HCT116 (cell line): ENCODE results near the gene SUV39H2. TPM values are rescaled to one million over a fixed set of nuclear protein-coding genes. Genes with fewer than 3 reads are reported as not detected.

Experiments
- ATAC-seq: fragments of 200-7000 bp; cut with Tn5 transposase; 2 replicates; pipeline ENCODE4 v1.9.1; 2020; ENCODE audit warnings: mild to moderate bottlenecking, moderate library complexity
- BruUV-seq: library from RNA; stranded (reverse); fragments of 400-500 nt; replicated peaks from 2 replicates; lab custom pipeline; 2021; lab: Mats Ljungman, UMichigan
- CTCF ChIA-PET: fragments of 300-600 bp; sonication (Branson Sonifier 250); formaldehyde crosslinking; loops from one replicate; lab custom pipeline; 2021; ENCODE audit warnings: antibody characterized with exemption; lab: Charles Lee
- POLR2A ChIA-PET: fragments of 300-600, 350-600 bp; sonication (Branson Sonifier 250); formaldehyde crosslinking; loops from one replicate; lab custom pipeline; 2021; ENCODE audit warnings: antibody characterized with exemption; lab: Charles Lee
- RAD21 ChIA-PET, 2 experiments: fragments of 300-600 bp; sonication (Branson Sonifier 250); formaldehyde crosslinking; loops; one replicate each; lab custom pipeline; 2023; ENCODE audit warnings: low total read pairs in 2 of 2; ENCODE audit not compliant: uncharacterized antibody in 2 of 2, unreplicated experiment in 2 of 2, low non-redundant PET in 1 of 2; lab: Charles Lee
- DNase-seq: peaks from one replicate; pipeline ENCODE4 v3.0.0-alpha.2; 2010; ENCODE audit warnings: low read depth, low spot score
- H2AFZ ChIP-seq: fragments of 200-600 bp; shearing (Covaris generic), sonication (generic); 2 replicates; pipeline ENCODE4 v1.6.1; 2017; ENCODE audit warnings: low read depth, mixed run types, mixed read lengths, antibody characterized with exemption, low read length; ENCODE audit not compliant: poor library complexity, severe bottlenecking
- H3K27ac ChIP-seq: 2 replicates; pipeline ENCODE4 v1.5.1; 2012; ENCODE audit warnings: low read depth, low read length
- H3K27me3 ChIP-seq: fragments of 200-600 bp; sonication (generic); 2 replicates; pipeline ENCODE4 v1.6.1; 2016; ENCODE audit warnings: mixed run types, low read length, mixed read lengths; ENCODE audit not compliant: insufficient read depth
- H3K36me3 ChIP-seq, 2 experiments: fragments of 200-500 bp in 1 of 2; fragments of 200-600 bp in 1 of 2; sonication (Bioruptor generic) in 1 of 2; sonication (generic) in 1 of 2; 2 replicates each; pipeline versions ENCODE4 v1.5.1 to v1.6.1; 2014 to 2016; ENCODE audit warnings: low read length in 2 of 2, inconsistent platforms in 1 of 2, mixed read lengths in 1 of 2, mixed run types in 1 of 2; ENCODE audit not compliant: insufficient read depth in 2 of 2, control insufficient read depth in 1 of 2
- H3K4me1 ChIP-seq, 2 experiments: fragments of 200-600 bp in 1 of 2; sonication (generic) in 1 of 2; 2 replicates each; pipeline versions ENCODE4 v1.5.1 to v1.6.1; 2012 to 2017; ENCODE audit warnings: low read length in 2 of 2, inconsistent platforms in 1 of 2, mild to moderate bottlenecking in 1 of 2, mixed read lengths in 1 of 2, mixed run types in 1 of 2, moderate library complexity in 1 of 2; ENCODE audit not compliant: insufficient read depth in 2 of 2, control insufficient read depth in 1 of 2
- H3K4me2 ChIP-seq: fragments of 200-600 bp; sonication (generic); 2 replicates; pipeline ENCODE4 v1.6.1; 2017; ENCODE audit warnings: mixed run types, low read length, mixed read lengths
- H3K4me3 ChIP-seq, 2 experiments: fragments of 200-600 bp in 1 of 2; sonication (generic) in 1 of 2; replicated peaks in 1 of 2; 2 replicates each; pipeline ENCODE4 v1.5.1; 2011 to 2016; ENCODE audit warnings: low read length in 2 of 2, control low read depth in 1 of 2, low read depth in 1 of 2, mild to moderate bottlenecking in 1 of 2, mixed read lengths in 1 of 2, mixed run types in 1 of 2
- H3K79me2 ChIP-seq: fragments of 200-600 bp; sonication (generic); 2 replicates; pipeline ENCODE4 v1.6.1; 2017; ENCODE audit warnings: mild to moderate bottlenecking, mixed run types, low read length, moderate library complexity, mixed read lengths; ENCODE audit not compliant: insufficient read depth
- H3K9ac ChIP-seq: fragments of 200-600 bp; sonication (generic); 2 replicates; pipeline ENCODE4 v1.6.1; 2016; ENCODE audit warnings: low read length, mixed read lengths
- H3K9me2 ChIP-seq: fragments of 200-600 bp; sonication (generic), shearing (Covaris generic); 2 replicates; pipeline ENCODE4 v1.6.1; 2017; ENCODE audit warnings: mixed run types, mild to moderate bottlenecking, moderate library complexity; ENCODE audit not compliant: insufficient read depth
- H3K9me3 ChIP-seq, 2 experiments: fragments of 200-500 bp in 1 of 2; fragments of 200-600 bp in 1 of 2; sonication (Bioruptor generic) in 1 of 2; sonication (generic) in 1 of 2; 2 replicates each; pipeline ENCODE4 v1.6.1; 2014 to 2017; ENCODE audit warnings: low read length in 2 of 2, mixed read lengths in 2 of 2, inconsistent platforms in 1 of 2, low read depth in 1 of 2, mild to moderate bottlenecking in 1 of 2, mixed run types in 1 of 2, moderate library complexity in 1 of 2; ENCODE audit not compliant: control insufficient read depth in 1 of 2, insufficient read depth in 1 of 2
- H4K20me1 ChIP-seq: fragments of 200-600 bp; sonication (generic), shearing (Covaris generic); 2 replicates; pipeline ENCODE4 v1.6.1; 2017; ENCODE audit warnings: mixed run types, mild to moderate bottlenecking, moderate library complexity; ENCODE audit not compliant: insufficient read depth
- CBX3 ChIP-seq: IDR thresholded peaks from 2 replicates; pipeline ENCODE4 v1.6.1; 2012; ENCODE audit warnings: low read depth
- EGR1 ChIP-seq: IDR thresholded peaks from 2 replicates; pipeline ENCODE4 v1.6.1; 2012; ENCODE audit warnings: low read depth
- ELF1 ChIP-seq: IDR thresholded peaks from 2 replicates; pipeline ENCODE4 v1.6.1; 2012; ENCODE audit warnings: low read depth, borderline replicate concordance
- EZH2 ChIP-seq: fragments of 200-600 bp; sonication (generic); IDR thresholded peaks from 2 replicates; pipeline ENCODE4 v1.6.1; 2017; ENCODE audit warnings: antibody characterized with exemption, mixed run types
- JUND ChIP-seq: IDR thresholded peaks from 2 replicates; pipeline ENCODE4 v1.6.1; 2012
- POLR2A ChIP-seq: IDR thresholded peaks from 2 replicates; pipeline ENCODE4 v1.7.0; 2011; ENCODE audit warnings: borderline replicate concordance; ENCODE audit not compliant: insufficient read depth, insufficient read length; ENCODE audit errors: extremely low read depth
- POLR2AphosphoS5 ChIP-seq: IDR thresholded peaks from 2 replicates; pipeline ENCODE4 v1.6.1; 2011; ENCODE audit warnings: mild to moderate bottlenecking, low read depth, low read length, moderate library complexity
- RAD21 ChIP-seq: IDR thresholded peaks from 2 replicates; pipeline ENCODE4 v1.6.1; 2012; ENCODE audit warnings: low read depth, mild to moderate bottlenecking
- SIN3A ChIP-seq: IDR thresholded peaks from 2 replicates; pipeline ENCODE4 v1.6.1; 2012; ENCODE audit warnings: low read depth
- TCF7L2 ChIP-seq: IDR thresholded peaks from 2 replicates; pipeline ENCODE4 v1.7.0; 2011; ENCODE audit warnings: borderline replicate concordance, inconsistent platforms; ENCODE audit not compliant: insufficient read depth, insufficient read length; ENCODE audit errors: extremely low read depth
- YY1 ChIP-seq: IDR thresholded peaks from 2 replicates; pipeline ENCODE4 v1.6.1; 2011; ENCODE audit warnings: low read length, low read depth, moderate library complexity, mild to moderate bottlenecking; ENCODE audit not compliant: insufficient replicate concordance; ENCODE audit errors: extremely low read depth
- ZFX ChIP-seq: fragments of 450-650 bp; IDR thresholded peaks from 2 replicates; pipeline ENCODE4 v1.6.1; 2017
- ZNF274 ChIP-seq: fragments of 200-500 bp; sonication (Bioruptor generic); IDR thresholded peaks from 2 replicates; pipeline ENCODE4 v1.6.1; 2014; ENCODE audit warnings: mild to moderate bottlenecking, low read depth, low read length, inconsistent platforms
- intact Hi-C: fragments of 100-400 bp; cut with micrococcal nuclease; formaldehyde crosslinking; loops from 2 replicates; pipeline ENCODE4 v1.10.0; 2022
- total RNA-seq: library from RNA; stranded (reverse); gene quantifications from one replicate; pipeline ENCODE4 v1.2.1, GENCODE V29; 2021; ENCODE audit not compliant: unreplicated experiment
- TF ChIP-seq, protein P1 (sequence below): IDR thresholded peaks from 2 replicates; pipeline ENCODE4 v1.6.1; 2012
- TF ChIP-seq, protein P2 (sequence below): IDR thresholded peaks from 2 replicates; pipeline ENCODE4 v1.6.1; 2011; ENCODE audit warnings: mild to moderate bottlenecking, low read length, moderate library complexity; ENCODE audit not compliant: insufficient replicate concordance; ENCODE audit errors: extremely low read depth

SUV39H2 gene
- total RNA-seq, 1 experiment from 2014 or later, result 26.6 TPM

DNA sequence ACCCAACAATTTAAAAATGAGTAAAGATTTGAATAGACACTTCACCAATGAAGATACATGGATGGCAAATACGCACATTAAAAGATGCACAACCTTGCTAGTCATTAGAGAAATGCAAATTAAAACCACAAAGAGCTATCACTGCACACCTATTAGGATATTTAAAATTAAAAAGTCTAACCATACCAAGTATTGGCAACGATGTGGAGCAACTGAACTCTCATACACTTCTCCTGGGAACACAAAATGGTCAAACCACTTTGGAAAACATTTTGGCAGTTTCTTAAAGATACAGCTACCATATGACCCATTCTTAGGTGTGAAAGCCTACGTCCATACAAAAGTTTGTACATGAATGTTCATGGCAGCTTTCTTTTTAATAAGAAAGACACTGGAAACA, 39.2 kb downstream of the SUV39H2 start:
- H3K27ac ChIP-seq, result no peak overlapping the region
- ATAC-seq, result no peak
- no peaks in the 10 kb centered on the region for H3K27me3 ChIP-seq
- POLR2A ChIA-PET, result no interaction called here
- H3K9me3 ChIP-seq, result peaks cover 10 to 12% of the 10 kb centered on the region in 2 experiments; a peak in 2 of 4 replicates
- no peak overlapping the region for H2AFZ ChIP-seq
- H3K9me2 ChIP-seq, result no peaks in the 10 kb centered on the region
- H3K79me2 ChIP-seq, result peaks cover 19% of the 10 kb centered on the region; the same call in 1 of the 2 replicates
- TF ChIP-seq ZNF274 (no peak), EGR1 (no peak), SIN3A (no peak), CBX3 (0 out of 2 replicates have a peak, but pooled peaks have one; percentile 18)
- TF ChIP-seq, all 23 proteins: peak for 1
- intact Hi-C loops, result no loop called here
- RAD21 ChIA-PET, result no interaction called here
- Histone ChIP-seq H3K9ac (no peak overlapping the region), H3K4me1 (no peaks in the 10 kb centered on the region), H3K4me3 (no peak overlapping the region), H3K4me2 (no peak overlapping the region), H3K36me3 (peaks cover 19 to 84% of the 10 kb centered on the region in 2 experiments), H4K20me1 (no peaks in the 10 kb centered on the region)
- no TSS peak for BruUV-seq
- no peak for DNase-seq
- CTCF ChIA-PET, result no interaction called here

DNA sequence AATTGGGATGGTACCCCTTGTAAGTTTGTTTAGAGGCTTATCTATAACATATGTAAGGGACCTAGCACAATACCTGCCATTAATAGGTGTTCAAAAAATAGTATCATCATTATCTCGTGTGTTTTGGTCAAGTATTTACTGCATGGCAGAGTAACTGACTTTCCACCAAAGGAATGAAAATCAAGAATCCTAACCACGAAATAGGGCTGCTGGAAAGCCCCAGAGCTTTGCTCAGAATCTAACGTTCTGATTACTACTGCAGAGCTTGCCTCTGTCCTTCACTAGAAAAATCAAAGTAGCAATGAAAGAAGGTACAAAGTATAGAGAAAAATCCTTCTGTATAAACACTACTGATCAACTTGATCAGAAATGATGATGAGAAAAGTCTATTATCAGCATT, 40.3 kb downstream of the SUV39H2 start:
- no peak for TF ChIP-seq JUND
- TF ChIP-seq, protein P1, sequence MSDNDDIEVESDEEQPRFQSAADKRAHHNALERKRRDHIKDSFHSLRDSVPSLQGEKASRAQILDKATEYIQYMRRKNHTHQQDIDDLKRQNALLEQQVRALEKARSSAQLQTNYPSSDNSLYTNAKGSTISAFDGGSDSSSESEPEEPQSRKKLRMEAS, result no peak
- no peak for TF ChIP-seq TCF7L2
- no peak for TF ChIP-seq SIN3A
- no peak for TF ChIP-seq POLR2AphosphoS5
- no peak for TF ChIP-seq ELF1
- TF ChIP-seq EZH2, result no peak
- TF ChIP-seq POLR2A, result no peak
- TF ChIP-seq ZFX, result no peak
- TF ChIP-seq, protein P2, sequence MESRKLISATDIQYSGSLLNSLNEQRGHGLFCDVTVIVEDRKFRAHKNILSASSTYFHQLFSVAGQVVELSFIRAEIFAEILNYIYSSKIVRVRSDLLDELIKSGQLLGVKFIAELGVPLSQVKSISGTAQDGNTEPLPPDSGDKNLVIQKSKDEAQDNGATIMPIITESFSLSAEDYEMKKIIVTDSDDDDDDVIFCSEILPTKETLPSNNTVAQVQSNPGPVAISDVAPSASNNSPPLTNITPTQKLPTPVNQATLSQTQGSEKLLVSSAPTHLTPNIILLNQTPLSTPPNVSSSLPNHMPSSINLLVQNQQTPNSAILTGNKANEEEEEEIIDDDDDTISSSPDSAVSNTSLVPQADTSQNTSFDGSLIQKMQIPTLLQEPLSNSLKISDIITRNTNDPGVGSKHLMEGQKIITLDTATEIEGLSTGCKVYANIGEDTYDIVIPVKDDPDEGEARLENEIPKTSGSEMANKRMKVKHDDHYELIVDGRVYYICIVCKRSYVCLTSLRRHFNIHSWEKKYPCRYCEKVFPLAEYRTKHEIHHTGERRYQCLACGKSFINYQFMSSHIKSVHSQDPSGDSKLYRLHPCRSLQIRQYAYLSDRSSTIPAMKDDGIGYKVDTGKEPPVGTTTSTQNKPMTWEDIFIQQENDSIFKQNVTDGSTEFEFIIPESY, result no peak
- no peak for TF ChIP-seq YY1
- no peak for TF ChIP-seq RAD21
- TF ChIP-seq, all 23 proteins: peak for 0
- no peaks in the 10 kb centered on the region for H3K4me1 ChIP-seq
- peaks cover 22 to 79% of the 10 kb centered on the region in 2 experiments for H3K36me3 ChIP-seq
- no peak for ATAC-seq
- no peak overlapping the region for H3K4me2 ChIP-seq
- no peaks in the 10 kb centered on the region for H3K9me2 ChIP-seq
- no peak overlapping the region for H3K9ac ChIP-seq
- POLR2A ChIA-PET, result no interaction called here
- H3K27me3 ChIP-seq, result no peaks in the 10 kb centered on the region
- RAD21 ChIA-PET, result no interaction called here
- H3K4me3 ChIP-seq, result no peak overlapping the region
- no peak overlapping the region for H3K27ac ChIP-seq
- peaks cover 19% of the 10 kb centered on the region; the same call in 1 of the 2 replicates for H3K79me2 ChIP-seq
- no peaks in the 10 kb centered on the region for H4K20me1 ChIP-seq
- peaks cover 10 to 12% of the 10 kb centered on the region in 2 experiments; a peak in 2 of 4 replicates for H3K9me3 ChIP-seq
- CTCF ChIA-PET, result no interaction called here
- H2AFZ ChIP-seq, result no peak overlapping the region
- intact Hi-C loops, result no loop called here
- BruUV-seq, result no TSS peak
- no peak for DNase-seq
